DND-41 (cell line): ENCODE measurements around the gene NUDT3.

ENCODE experiments used
- CTCF ChIP-seq: IDR thresholded peaks from 2 replicates; pipeline ENCODE4 v1.5.1; 2012; ENCODE audit warnings: borderline replicate concordance, low read length, moderate library complexity, mild to moderate bottlenecking; ENCODE audit not compliant: poor library complexity, severe bottlenecking; ENCODE audit errors: extremely low read depth
- EZH2 ChIP-seq: IDR thresholded peaks from 3 replicates; pipeline ENCODE4 v1.6.1; 2012; ENCODE audit warnings: borderline replicate concordance, low read depth, mild to moderate bottlenecking, moderate library complexity, low read length, inconsistent platforms; ENCODE audit not compliant: severe bottlenecking

GRCh38 chr6:34236131-34236442, 156.4 kb downstream of the NUDT3 start:
- TF ChIP-seq CTCF: no peak
- no peak for TF ChIP-seq EZH2
